GM10266 (cell line): ENCODE measurements around the gene TEX29.

ENCODE experiments used
- DNase-seq: peaks from one replicate; pipeline ENCODE4 v3.0.0; 2012; ENCODE audit errors: extremely low spot score
- TF ChIP-seq, protein P1 (sequence below): IDR thresholded peaks from 2 replicates; pipeline ENCODE4 v1.5.1; 2012; ENCODE audit warnings: mild to moderate bottlenecking, low read depth; ENCODE audit not compliant: control insufficient read depth, insufficient read depth; ENCODE audit errors: missing control alignments

Gene TEX29

DNA sequence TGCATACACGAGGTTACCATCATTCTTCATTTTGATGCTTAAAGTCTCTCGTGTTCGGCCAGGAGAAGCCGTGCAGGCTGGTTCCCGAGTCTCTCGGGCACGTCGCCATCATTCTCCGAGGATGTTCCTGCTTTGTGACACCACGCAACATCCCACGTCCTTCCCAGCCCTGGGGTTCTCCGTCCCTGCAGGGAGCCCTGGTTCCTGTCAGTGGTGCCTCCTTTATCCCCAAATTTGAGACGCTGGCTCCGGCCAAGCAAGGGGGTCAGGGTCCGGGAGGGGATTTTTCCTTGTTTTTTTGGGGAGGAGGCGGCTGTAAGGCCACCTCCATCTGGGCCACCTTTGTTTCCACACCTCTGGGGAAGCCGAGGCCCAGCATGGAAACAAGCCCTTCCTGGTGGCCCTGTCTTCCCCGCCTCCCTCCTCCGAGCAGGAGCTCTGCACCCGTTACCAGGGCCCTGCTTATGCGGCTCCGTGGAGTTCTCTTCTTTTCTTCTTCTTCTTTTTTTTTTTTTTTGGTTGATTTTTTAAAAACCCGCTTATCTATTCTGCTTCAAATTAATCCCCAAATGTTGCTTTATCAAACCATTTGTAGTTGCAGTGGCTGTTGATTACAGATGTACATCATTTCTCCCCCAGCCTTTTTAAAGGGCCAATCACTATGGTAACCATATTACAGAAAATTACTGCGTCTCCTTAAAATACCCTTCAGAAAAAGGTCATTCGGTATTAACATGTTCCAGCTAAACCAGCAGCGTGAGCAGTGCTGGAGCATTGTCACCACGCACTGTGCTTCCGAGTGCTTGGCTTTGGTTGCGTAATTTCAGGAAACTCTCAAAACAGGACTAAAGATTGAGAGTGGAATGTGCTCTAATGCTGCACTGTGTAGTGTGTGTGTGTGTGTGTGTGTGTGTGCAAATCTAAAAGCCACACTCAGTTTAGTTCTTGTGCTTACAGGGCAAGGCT is 50.4 kb downstream of the TEX29 start:
- DNase-seq: no peak
- TF ChIP-seq, protein P1, sequence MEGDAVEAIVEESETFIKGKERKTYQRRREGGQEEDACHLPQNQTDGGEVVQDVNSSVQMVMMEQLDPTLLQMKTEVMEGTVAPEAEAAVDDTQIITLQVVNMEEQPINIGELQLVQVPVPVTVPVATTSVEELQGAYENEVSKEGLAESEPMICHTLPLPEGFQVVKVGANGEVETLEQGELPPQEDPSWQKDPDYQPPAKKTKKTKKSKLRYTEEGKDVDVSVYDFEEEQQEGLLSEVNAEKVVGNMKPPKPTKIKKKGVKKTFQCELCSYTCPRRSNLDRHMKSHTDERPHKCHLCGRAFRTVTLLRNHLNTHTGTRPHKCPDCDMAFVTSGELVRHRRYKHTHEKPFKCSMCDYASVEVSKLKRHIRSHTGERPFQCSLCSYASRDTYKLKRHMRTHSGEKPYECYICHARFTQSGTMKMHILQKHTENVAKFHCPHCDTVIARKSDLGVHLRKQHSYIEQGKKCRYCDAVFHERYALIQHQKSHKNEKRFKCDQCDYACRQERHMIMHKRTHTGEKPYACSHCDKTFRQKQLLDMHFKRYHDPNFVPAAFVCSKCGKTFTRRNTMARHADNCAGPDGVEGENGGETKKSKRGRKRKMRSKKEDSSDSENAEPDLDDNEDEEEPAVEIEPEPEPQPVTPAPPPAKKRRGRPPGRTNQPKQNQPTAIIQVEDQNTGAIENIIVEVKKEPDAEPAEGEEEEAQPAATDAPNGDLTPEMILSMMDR: no peak

DNA sequence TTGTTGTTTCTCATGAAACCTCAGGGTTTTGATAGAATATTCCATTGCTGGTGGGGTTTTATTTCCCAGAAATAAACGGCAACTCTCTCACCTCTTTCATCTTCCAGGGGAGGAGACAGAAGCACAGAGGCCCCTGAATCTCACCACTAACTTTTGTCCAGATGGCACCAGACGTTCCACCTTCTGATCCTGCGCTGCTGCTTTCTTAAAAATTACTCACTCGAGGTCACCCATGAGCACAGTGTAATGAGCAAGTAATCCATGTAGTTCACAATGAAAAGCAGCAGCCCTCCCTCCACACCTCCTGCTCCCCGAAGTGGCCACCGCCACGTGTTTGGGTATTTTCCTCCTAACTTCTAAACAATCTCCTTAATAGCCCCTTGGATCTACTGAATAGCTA is 51.3 kb downstream of the TEX29 start:
- TF ChIP-seq, protein P1: no peak
- no peak for DNase-seq

DNA sequence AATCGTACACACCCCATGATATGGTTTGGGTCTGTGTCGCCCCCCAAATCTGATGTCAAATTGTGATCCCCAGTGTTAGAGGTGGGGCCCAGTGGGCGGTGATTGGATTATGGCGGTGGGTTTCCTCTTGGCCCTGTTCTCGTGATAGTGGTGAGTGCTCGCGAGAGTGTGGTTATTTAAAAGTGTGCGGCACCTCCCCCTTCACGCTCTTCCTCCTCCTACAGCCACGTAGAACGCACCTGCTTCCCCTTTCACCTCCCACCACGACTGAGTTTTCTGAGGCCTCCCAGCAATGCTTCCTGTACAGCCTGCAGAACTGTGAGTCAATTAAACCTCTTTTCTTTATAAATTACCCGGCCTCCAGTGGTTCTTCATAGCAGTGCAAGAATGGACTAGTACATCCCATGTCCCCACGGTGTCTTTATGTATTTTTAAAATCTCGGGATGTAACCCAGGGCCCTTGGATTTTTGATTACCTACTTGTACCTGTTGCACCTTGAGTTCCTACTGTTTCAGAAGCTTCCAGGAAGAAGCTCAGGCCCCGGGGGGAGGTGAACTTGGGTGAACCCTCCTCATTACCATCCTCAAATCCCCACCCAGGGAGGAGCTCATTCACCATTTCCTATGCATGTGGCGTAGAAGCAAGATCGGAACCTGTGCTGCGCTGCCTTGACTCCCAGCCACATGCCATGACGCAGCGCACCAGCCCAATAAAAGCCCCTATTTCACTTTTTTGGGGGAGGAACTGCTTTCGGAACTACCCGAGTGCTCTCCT is 52.4 kb downstream of the TEX29 start:
- no peak for DNase-seq
- TF ChIP-seq, protein P1: no peak

DNA sequence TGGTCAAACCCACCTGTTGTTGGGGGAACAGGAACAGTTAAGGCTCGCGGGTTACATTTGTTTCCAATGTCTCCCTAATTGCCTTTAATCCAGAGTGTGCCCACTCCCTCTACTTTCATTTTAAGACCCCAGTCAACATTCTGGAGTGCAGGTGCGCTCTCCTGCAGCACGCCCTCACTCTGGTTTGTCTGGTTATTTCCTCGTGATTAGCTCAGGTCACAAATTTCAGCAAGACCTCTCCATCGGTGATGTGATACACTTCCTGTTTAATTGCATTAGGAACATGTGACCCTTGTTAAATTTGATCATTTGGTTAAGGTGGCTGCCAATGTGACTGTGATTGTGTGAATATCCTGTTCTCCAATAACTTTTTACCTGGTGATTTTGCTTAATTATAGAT is 53.0 kb downstream of the TEX29 start:
- no peak for DNase-seq
- TF ChIP-seq, protein P1: no peak

DNA sequence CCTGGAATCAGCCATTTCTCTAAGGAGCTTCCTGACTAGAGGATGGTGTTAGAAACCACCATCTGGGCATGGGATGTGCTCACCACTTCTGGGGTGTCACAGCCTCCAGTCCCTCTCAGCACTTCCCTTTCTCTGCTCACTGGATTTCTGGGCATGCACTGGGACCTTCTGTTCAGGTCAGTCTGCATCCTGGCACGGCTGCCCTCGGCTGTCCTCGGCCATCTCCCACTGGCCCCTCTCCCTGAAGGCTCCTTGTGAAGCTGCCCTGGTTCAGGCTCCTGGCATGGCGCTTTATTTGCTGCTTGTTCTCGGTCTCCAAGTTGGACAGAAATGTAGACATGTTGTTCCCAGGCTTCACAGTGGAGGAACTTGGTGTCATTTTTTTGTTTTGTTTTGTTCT is 60.0 kb downstream of the TEX29 start:
- TF ChIP-seq, protein P1: no peak
- DNase-seq: no peak

DNA sequence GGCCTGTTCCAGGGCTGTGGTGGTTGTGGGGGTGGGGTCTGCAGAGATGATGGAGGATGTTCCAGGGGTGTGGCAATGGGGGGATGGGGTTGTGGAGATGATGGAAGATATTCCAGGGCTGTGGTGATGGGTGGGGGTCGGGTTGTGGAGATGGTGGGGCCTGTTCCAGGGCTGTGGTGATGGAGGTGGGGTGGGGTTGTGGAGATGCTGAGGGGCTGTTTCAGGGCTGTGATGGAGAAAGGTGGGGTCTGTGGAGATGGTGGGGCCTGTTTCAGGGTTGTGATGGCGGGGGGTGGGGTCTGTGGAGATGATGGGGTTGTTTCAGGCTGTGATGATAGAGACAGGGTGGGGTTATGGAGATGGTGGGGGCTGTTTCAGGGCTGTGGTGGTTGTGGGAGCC is 62.0 kb downstream of the TEX29 start:
- no peak for DNase-seq
- TF ChIP-seq, protein P1: no peak
